ENCODE results near the gene STK35.

STK35 gene

GRCh38 chr20:2133318-2134183 is 31.9 kb downstream of the STK35 start:
- Histone ChIP-seq H3K9me3 (ENCODE audit: low read depth, low read length) (no peaks in the 10 kb centered on the region), H3K27ac (no peak overlapping the region), H3K36me3 (ENCODE audit: insufficient read depth, low read length) (no peaks in the 10 kb centered on the region; the same call in 1 of the 2 replicates), H3K4me3 (no peak overlapping the region), H3K9ac (ENCODE audit: insufficient read length) (no peak overlapping the region)
- no peak for TF ChIP-seq EZH2 (IDR thresholded peaks at IDR 0.05)
- no peak for TF ChIP-seq POLR2AphosphoS5 (IDR thresholded peaks at IDR 0.05; ENCODE audit: borderline replicate concordance, low read depth, low read length)
- no peak for TF ChIP-seq FOXP2 (optimal IDR thresholded peaks at IDR 0.05; ENCODE audit: control extremely low read depth, extremely low read length, insufficient read depth)
- no peak for DNase-seq (ENCODE audit: low read depth, low spot score)

- Histone ChIP-seq H3K36me3 (ENCODE audit: insufficient read depth, low read length) (no peaks in the 10 kb centered on the region; the same call in 1 of the 2 replicates), H3K9ac (ENCODE audit: insufficient read length) (no peak overlapping the region), H3K27ac (no peak overlapping the region), H3K4me3 (no peak overlapping the region), H3K9me3 (ENCODE audit: low read depth, low read length) (no peaks in the 10 kb centered on the region)
- no peak for TF ChIP-seq EZH2 (IDR thresholded peaks at IDR 0.05)
- TF ChIP-seq FOXP2 (optimal IDR thresholded peaks at IDR 0.05; ENCODE audit: control extremely low read depth, extremely low read length, insufficient read depth): no peak
- no peak for TF ChIP-seq POLR2AphosphoS5 (IDR thresholded peaks at IDR 0.05; ENCODE audit: borderline replicate concordance, low read depth, low read length)
- no peak for DNase-seq (ENCODE audit: low read depth, low spot score)
Observed at GRCh38 chr20:2135013-2135412, 33.4 kb downstream of the STK35 start.

- no peak for TF ChIP-seq FOXP2 (optimal IDR thresholded peaks at IDR 0.05; ENCODE audit: control extremely low read depth, extremely low read length, insufficient read depth)
- TF ChIP-seq EZH2 (IDR thresholded peaks at IDR 0.05): no peak
- TF ChIP-seq POLR2AphosphoS5 (IDR thresholded peaks at IDR 0.05; ENCODE audit: borderline replicate concordance, low read depth, low read length): no peak
- Histone ChIP-seq H3K9ac (ENCODE audit: insufficient read length) (no peak overlapping the region), H3K4me3 (no peak overlapping the region), H3K36me3 (ENCODE audit: insufficient read depth, low read length) (peaks cover 4% of the 10 kb centered on the region), H3K27ac (no peak overlapping the region), H3K9me3 (ENCODE audit: low read depth, low read length) (no peaks in the 10 kb centered on the region)
- DNase-seq (ENCODE audit: low read depth, low spot score): no peak
Observed at GRCh38 chr20:2136275-2136674, 34.6 kb downstream of the STK35 start.

- Histone ChIP-seq H3K9me3 (ENCODE audit: low read depth, low read length) (no peaks in the 10 kb centered on the region), H3K9ac (ENCODE audit: insufficient read length) (no peak overlapping the region), H3K27ac (no peak overlapping the region), H3K36me3 (ENCODE audit: insufficient read depth, low read length) (peaks cover 4% of the 10 kb centered on the region), H3K4me3 (no peak overlapping the region)
- no peak for TF ChIP-seq EZH2 (IDR thresholded peaks at IDR 0.05)
- no peak for TF ChIP-seq POLR2AphosphoS5 (IDR thresholded peaks at IDR 0.05; ENCODE audit: borderline replicate concordance, low read depth, low read length)
- TF ChIP-seq FOXP2 (optimal IDR thresholded peaks at IDR 0.05; ENCODE audit: control extremely low read depth, extremely low read length, insufficient read depth): no peak
- DNase-seq (ENCODE audit: low read depth, low spot score): no peak
Observed at GRCh38 chr20:2137552-2138201, 36.0 kb downstream of the STK35 start.

DNA sequence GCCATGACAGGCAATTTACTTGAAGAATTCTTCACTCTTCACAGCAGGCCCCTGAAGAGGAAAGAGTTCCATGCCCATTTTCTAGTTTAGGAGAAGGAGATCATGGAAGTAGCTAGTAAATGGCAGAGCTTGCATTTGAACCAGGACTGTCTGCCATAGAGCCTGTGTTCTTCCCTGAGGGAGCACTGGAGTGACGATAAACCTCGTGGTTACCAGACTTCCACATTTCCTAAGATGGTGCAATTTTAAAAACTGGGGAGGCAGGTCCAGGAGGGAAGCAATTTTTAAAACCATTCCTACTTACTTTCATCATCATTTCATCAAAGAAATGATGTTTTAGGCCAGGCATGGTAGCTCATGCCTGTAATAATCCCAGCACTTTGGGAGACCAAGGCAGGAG is 36.8 kb downstream of the STK35 start:
- DNase-seq (ENCODE audit: low read depth, low spot score): no peak
- Histone ChIP-seq H3K9ac (ENCODE audit: insufficient read length) (no peak overlapping the region), H3K4me3 (no peak overlapping the region), H3K9me3 (ENCODE audit: low read depth, low read length) (no peaks in the 10 kb centered on the region), H3K36me3 (ENCODE audit: insufficient read depth, low read length) (peaks cover 4% of the 10 kb centered on the region), H3K27ac (no peak overlapping the region)
- no peak for TF ChIP-seq FOXP2 (optimal IDR thresholded peaks at IDR 0.05; ENCODE audit: control extremely low read depth, extremely low read length, insufficient read depth)
- TF ChIP-seq POLR2AphosphoS5 (IDR thresholded peaks at IDR 0.05; ENCODE audit: borderline replicate concordance, low read depth, low read length): no peak
- TF ChIP-seq EZH2 (IDR thresholded peaks at IDR 0.05): no peak

DNA sequence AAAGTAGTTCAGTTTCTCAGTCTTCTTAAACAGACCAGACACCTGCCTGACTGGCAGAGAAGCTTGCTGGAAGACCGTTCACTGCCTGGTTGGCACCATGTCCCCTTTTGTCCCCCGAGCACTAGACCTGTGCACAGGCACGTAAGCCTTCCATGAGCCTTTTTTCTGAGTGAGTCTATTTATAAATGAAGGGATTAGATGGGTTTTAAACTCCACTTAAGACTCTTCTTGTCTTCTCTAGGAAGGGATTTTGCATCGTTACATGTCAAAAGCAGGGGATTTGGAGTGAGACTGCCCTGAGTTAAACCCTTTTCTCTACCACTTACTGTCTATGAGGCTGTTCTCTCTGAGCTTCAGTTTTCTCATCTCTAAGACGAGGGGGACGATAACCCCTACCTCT is 37.6 kb downstream of the STK35 start:
- H3K36me3 ChIP-seq (ENCODE audit: insufficient read depth, low read length): peaks cover 4% of the 10 kb centered on the region
- H3K9ac ChIP-seq (ENCODE audit: insufficient read length): no peak overlapping the region
- H3K27ac ChIP-seq: no peak overlapping the region
- no peaks in the 10 kb centered on the region for H3K9me3 ChIP-seq (ENCODE audit: low read depth, low read length)
- DNase-seq (ENCODE audit: low read depth, low spot score): no peak
- H3K4me3 ChIP-seq: no peak overlapping the region
- TF ChIP-seq EZH2 (IDR thresholded peaks at IDR 0.05): no peak
- no peak for TF ChIP-seq FOXP2 (optimal IDR thresholded peaks at IDR 0.05; ENCODE audit: control extremely low read depth, extremely low read length, insufficient read depth)
- TF ChIP-seq POLR2AphosphoS5 (IDR thresholded peaks at IDR 0.05; ENCODE audit: borderline replicate concordance, low read depth, low read length): no peak

- Histone ChIP-seq H3K36me3 (ENCODE audit: insufficient read depth, low read length) (peaks cover 9% of the 10 kb centered on the region), H3K27ac (no peak overlapping the region), H3K9ac (ENCODE audit: insufficient read length) (no peak overlapping the region), H3K9me3 (ENCODE audit: low read depth, low read length) (no peaks in the 10 kb centered on the region), H3K4me3 (no peak overlapping the region)
- TF ChIP-seq POLR2AphosphoS5 (IDR thresholded peaks at IDR 0.05; ENCODE audit: borderline replicate concordance, low read depth, low read length): no peak
- TF ChIP-seq FOXP2 (optimal IDR thresholded peaks at IDR 0.05; ENCODE audit: control extremely low read depth, extremely low read length, insufficient read depth): no peak
- no peak for TF ChIP-seq EZH2 (IDR thresholded peaks at IDR 0.05)
- no peak for DNase-seq (ENCODE audit: low read depth, low spot score)
Observed at GRCh38 chr20:2139736-2140135, 38.1 kb downstream of the STK35 start.

GRCh38 chr20:2140561-2140960 is 38.9 kb downstream of the STK35 start:
- peaks cover 10% of the 10 kb centered on the region for H3K36me3 ChIP-seq (ENCODE audit: insufficient read depth, low read length)
- no peak for TF ChIP-seq POLR2AphosphoS5 (IDR thresholded peaks at IDR 0.05; ENCODE audit: borderline replicate concordance, low read depth, low read length)
- no peak for TF ChIP-seq EZH2 (IDR thresholded peaks at IDR 0.05)
- TF ChIP-seq FOXP2 (optimal IDR thresholded peaks at IDR 0.05; ENCODE audit: control extremely low read depth, extremely low read length, insufficient read depth): no peak

More at GRCh38 chr20:2140561-2140960, 38.9 kb downstream of the STK35 start:
- Histone ChIP-seq H3K9ac (ENCODE audit: insufficient read length) (no peak overlapping the region), H3K9me3 (ENCODE audit: low read depth, low read length) (no peaks in the 10 kb centered on the region), H3K27ac (no peak overlapping the region), H3K4me3 (no peak overlapping the region)
- DNase-seq (ENCODE audit: low read depth, low spot score): no peak

All from SK-N-MC (cell line).